Measurements from ENCODE around the gene TMEM87B. TPM values are rescaled to one million over a fixed set of nuclear protein-coding genes. Genes with fewer than 3 reads are reported as not detected.

TMEM87B gene
- total RNA-seq, 4 donors from 2014 or later = 12.5 to 25.4 (median 22.8) TPM

- H3K27ac ChIP-seq = no peak overlapping the region
- TF ChIP-seq CTCF (IDR thresholded peaks at IDR 0.05) (no peak), POLR2AphosphoS5 (IDR thresholded peaks at IDR 0.05) (no peak), EP300 (IDR thresholded peaks at IDR 0.05) (no peak), POLR2A (IDR thresholded peaks at IDR 0.05) (no peak)
- 77 to 80% methylated on average over 2 to 4 of the region's 11 CpGs for WGBS, 2 donors (ENCODE audit: low coverage in 1 of 2)
- ATAC-seq = no peak
- H3K36me3 ChIP-seq = no peaks in the 10 kb centered on the region
- H3K4me3 ChIP-seq = no peak overlapping the region
- no peaks in the 10 kb centered on the region for H3K9me3 ChIP-seq
- H3K27me3 ChIP-seq = no peaks in the 10 kb centered on the region
- no peaks in the 10 kb centered on the region for H3K4me1 ChIP-seq
Measured at GRCh38 chr2:112162956-112163355, 107.9 kb downstream of the TMEM87B start.

DNA sequence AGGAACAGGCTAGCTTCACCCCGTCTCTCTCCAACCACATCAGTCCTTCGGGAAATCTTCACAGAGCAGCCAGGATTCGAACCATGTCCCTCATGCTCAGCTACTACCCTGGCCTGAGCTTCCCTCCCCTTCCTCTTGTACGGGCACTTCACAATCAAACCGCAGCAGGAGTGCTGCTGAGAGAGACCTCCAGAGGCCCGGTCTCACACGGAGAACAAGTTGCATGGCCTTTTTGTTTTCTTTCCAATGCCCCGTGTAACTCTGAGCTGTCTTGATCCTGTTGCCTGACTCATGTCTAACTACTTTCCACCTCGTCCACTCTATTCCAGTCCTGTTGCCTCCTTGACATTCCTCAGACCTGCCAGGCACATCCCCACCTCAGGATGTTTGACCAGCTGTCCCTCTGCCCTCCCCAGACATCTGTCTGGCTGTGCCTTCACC is 108.5 kb downstream of the TMEM87B start:
- no peak for ATAC-seq

GRCh38 chr2:112164876-112165275 is 109.8 kb downstream of the TMEM87B start:
- H3K27ac ChIP-seq = no peak overlapping the region
- WGBS, 2 donors (ENCODE audit: low coverage in 1 of 2) = 91 to 100% methylated on average over 2 to 10 of the region's 11 CpGs
- no peaks in the 10 kb centered on the region for H3K4me1 ChIP-seq
- no peak overlapping the region for H3K4me3 ChIP-seq
- H3K27me3 ChIP-seq = no peaks in the 10 kb centered on the region
- TF ChIP-seq POLR2AphosphoS5 (IDR thresholded peaks at IDR 0.05) (no peak), POLR2A (IDR thresholded peaks at IDR 0.05) (no peak), CTCF (IDR thresholded peaks at IDR 0.05) (no peak), EP300 (IDR thresholded peaks at IDR 0.05) (no peak)
- no peak for ATAC-seq
- no peaks in the 10 kb centered on the region for H3K9me3 ChIP-seq
- no peaks in the 10 kb centered on the region for H3K36me3 ChIP-seq

More for the DNA sequence above, 108.5 kb downstream of the TMEM87B start:
- Histone ChIP-seq H3K36me3 (no peaks in the 10 kb centered on the region), H3K4me3 (no peak overlapping the region), H3K27ac (no peak overlapping the region), H3K27me3 (no peaks in the 10 kb centered on the region), H3K4me1 (no peaks in the 10 kb centered on the region), H3K9me3 (no peaks in the 10 kb centered on the region)
- TF ChIP-seq POLR2A (IDR thresholded peaks at IDR 0.05) (no peak), CTCF (IDR thresholded peaks at IDR 0.05) (no peak), POLR2AphosphoS5 (IDR thresholded peaks at IDR 0.05) (no peak), EP300 (IDR thresholded peaks at IDR 0.05) (no peak)
- WGBS, 2 donors (ENCODE audit: low coverage in 1 of 2) = 71 to 80% methylated on average over 8 to 9 of the region's 9 CpGs

DNA sequence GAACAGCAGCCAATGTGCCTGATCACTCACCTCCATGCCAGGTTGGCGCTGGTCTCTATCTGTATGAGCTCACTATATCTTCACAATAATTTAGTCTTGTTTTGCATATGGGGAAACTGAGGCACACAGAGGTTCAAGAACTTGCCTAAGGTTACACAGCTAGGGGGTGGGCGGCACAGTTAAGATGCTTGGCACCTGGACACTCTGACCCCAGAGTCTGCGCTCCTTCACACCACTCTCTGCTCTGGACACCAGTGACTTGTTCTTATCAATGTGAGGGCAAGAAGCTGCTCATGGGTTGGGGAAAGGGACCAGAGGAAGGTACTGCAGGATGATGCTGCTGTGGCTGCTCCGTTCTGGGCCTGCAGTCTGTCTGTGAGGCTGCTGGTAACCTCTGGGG is 110.2 kb downstream of the TMEM87B start:
- TF ChIP-seq CTCF (IDR thresholded peaks at IDR 0.05) = no peak
- TF ChIP-seq EP300 (IDR thresholded peaks at IDR 0.05) = no peak
- no peak for TF ChIP-seq POLR2AphosphoS5 (IDR thresholded peaks at IDR 0.05)
- TF ChIP-seq POLR2A (IDR thresholded peaks at IDR 0.05) = no peak
- no peaks in the 10 kb centered on the region for H3K4me1 ChIP-seq
- H3K27me3 ChIP-seq = no peaks in the 10 kb centered on the region
- no peaks in the 10 kb centered on the region for H3K9me3 ChIP-seq
- H3K4me3 ChIP-seq = no peak overlapping the region
- no peak overlapping the region for H3K27ac ChIP-seq
- H3K36me3 ChIP-seq = no peaks in the 10 kb centered on the region
- WGBS, 2 donors (ENCODE audit: low coverage in 1 of 2) = 81 to 84% methylated on average over 2 to 3 of the region's 4 CpGs
- ATAC-seq = no peak

GRCh38 chr2:112166806-112167499 is 111.9 kb downstream of the TMEM87B start:
- TF ChIP-seq POLR2AphosphoS5 (IDR thresholded peaks at IDR 0.05) (no peak), CTCF (IDR thresholded peaks at IDR 0.05) (no peak), EP300 (IDR thresholded peaks at IDR 0.05) (no peak), POLR2A (IDR thresholded peaks at IDR 0.05) (no peak)
- no peaks in the 10 kb centered on the region for H3K36me3 ChIP-seq
- no peaks in the 10 kb centered on the region for H3K27me3 ChIP-seq
- WGBS, 2 donors (ENCODE audit: low coverage in 1 of 2) = 78 to 89% methylated on average over 3 to 6 of the region's 14 CpGs
- ATAC-seq = no peak
- no peak overlapping the region for H3K4me3 ChIP-seq
- H3K27ac ChIP-seq = no peak overlapping the region
- no peaks in the 10 kb centered on the region for H3K4me1 ChIP-seq
- H3K9me3 ChIP-seq = no peaks in the 10 kb centered on the region
